ENCODE results near the gene RSPH9. TPM values are rescaled to one million over a fixed set of nuclear protein-coding genes. Genes with fewer than 3 reads are reported as not detected.
A peak's percentile ranks its signal among the peaks of the same experiment; 100 is the strongest.

The RSPH9 gene
- total and polyA plus RNA-seq, 4 donors = under 0.01 to 0.19 (median 0.12) TPM

- Histone ChIP-seq H3K9ac (ENCODE audit: low read depth in 1 of 2, low read length in 2 of 2) (no peak overlapping the region), H3K36me3 (ENCODE audit: control insufficient read depth in 4 of 4, insufficient read depth in 3 of 4, low read depth in 1 of 4, low read length in 3 of 4) (no peaks in the 10 kb centered on the region), H3K4me3 (ENCODE audit: low read depth in 1 of 3, low read length in 3 of 3) (no peak overlapping the region), H3K9me3 (ENCODE audit: control insufficient read depth in 4 of 4, low read length in 3 of 4) (no peaks in the 10 kb centered on the region), H3K27ac (ENCODE audit: low read depth in 1 of 2, low read length in 2 of 2) (peak overlapping the region; percentile 47 to 65), H3K4me1 (ENCODE audit: control insufficient read depth in 4 of 4, insufficient read depth in 4 of 4, low read length in 3 of 4) (peaks cover 0 to 8% (median 4%) of the 10 kb centered on the region in 4 donors), H3K27me3 (ENCODE audit: control insufficient read depth in 4 of 4, insufficient read depth in 4 of 4, low read length in 3 of 4) (peaks cover 0 to 4% (median 0%) of the 10 kb centered on the region in 4 donors)
- WGBS = 46% methylated on average over 15 of the region's 15 CpGs
- peak; percentile 83 for DNase-seq (ENCODE audit: low spot score)
- TF ChIP-seq GABPA (IDR thresholded peaks at IDR 0.05 in 1 of 2, conservative IDR thresholded peaks at IDR 0.05 in 1 of 2) (peak in 1 of 2 donors; percentile 15), SP1 (IDR thresholded peaks at IDR 0.05) (peak; percentile 62), HNF4A (conservative IDR thresholded peaks at IDR 0.05) (no peak), EGR1 (IDR thresholded peaks at IDR 0.05; ENCODE audit: low read depth in 2 of 2) (no peak), NR2F2 (IDR thresholded peaks at IDR 0.05) (peak; percentile 86), TAF1 (conservative IDR thresholded peaks at IDR 0.05) (no peak), RXRA (IDR thresholded peaks at IDR 0.05) (peak in 1 of 2 donors; percentile 23)
Observed at GRCh38 chr6:43702534-43703440, 58.0 kb downstream of the RSPH9 start.

DNA sequence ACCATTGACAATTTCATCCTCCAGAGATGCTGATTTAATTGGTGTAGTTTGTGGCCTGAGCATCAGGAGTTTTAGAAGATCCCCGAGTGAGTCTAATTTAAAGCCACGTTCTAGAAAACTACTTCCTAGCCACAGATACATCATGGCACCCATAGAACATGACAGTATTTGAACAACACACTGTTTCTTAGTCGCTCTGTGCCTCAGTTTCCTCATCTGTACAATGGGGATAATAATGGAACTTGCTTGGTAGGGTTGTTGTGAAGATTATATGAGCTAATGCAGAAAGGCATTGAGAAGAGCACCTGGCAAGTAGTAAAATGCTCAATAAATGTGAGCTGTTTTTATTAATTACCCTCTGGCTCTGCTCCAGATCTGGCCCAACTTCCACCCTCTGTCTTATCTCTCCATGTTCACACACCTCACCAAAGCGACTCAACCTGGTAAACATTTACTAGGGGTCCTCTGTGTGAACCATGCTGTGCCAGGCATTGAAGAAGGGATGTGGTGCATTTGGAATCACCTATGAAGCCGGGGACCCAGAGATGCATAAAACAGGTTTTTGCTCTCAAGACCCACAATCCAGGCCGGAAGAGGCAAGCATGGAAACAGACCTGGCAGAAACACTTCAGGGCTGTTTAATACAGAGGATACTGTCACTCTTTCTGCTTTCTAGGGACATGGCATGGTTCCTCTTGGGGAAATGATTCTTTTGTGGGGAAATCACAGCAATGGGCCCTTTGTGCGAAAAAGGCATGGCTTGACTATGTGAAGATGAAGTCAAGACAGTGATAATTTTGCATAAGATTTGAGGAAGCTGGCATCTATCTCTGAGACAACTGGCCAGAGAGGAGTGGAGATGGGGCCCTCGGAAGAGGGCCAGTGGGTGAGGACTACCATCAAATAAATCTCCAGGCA, 58.9 kb downstream of the RSPH9 start:
- TF ChIP-seq FOXA1 (IDR thresholded peaks at IDR 0.05) (no peak), RXRA (IDR thresholded peaks at IDR 0.05) (no peak), SP1 (IDR thresholded peaks at IDR 0.05) (no peak), RAD21 (IDR thresholded peaks at IDR 0.05) (no peak), YY1 (IDR thresholded peaks at IDR 0.05) (no peak)
- Histone ChIP-seq H3K27ac (ENCODE audit: low read depth in 1 of 2, low read length in 2 of 2) (peak overlapping the region in 1 of 2 donors; percentile 37), H3K36me3 (ENCODE audit: control insufficient read depth in 4 of 4, insufficient read depth in 3 of 4, low read depth in 1 of 4, low read length in 3 of 4) (no peaks in the 10 kb centered on the region), H3K9me3 (ENCODE audit: control insufficient read depth in 4 of 4, low read length in 3 of 4) (no peaks in the 10 kb centered on the region), H3K4me1 (ENCODE audit: control insufficient read depth in 4 of 4, insufficient read depth in 4 of 4, low read length in 3 of 4) (peaks cover 0 to 6% (median under 1%) of the 10 kb centered on the region in 4 donors), H3K9ac (ENCODE audit: low read depth in 1 of 2, low read length in 2 of 2) (no peak overlapping the region), H3K27me3 (ENCODE audit: control insufficient read depth in 4 of 4, insufficient read depth in 4 of 4, low read length in 3 of 4) (peaks cover 0 to 4% (median 0%) of the 10 kb centered on the region in 4 donors), H3K4me3 (ENCODE audit: low read depth in 1 of 3, low read length in 3 of 3) (no peak overlapping the region)
- DNase-seq (ENCODE audit: low spot score) = no peak
- WGBS = 78% methylated on average over 8 of the region's 8 CpGs

DNA sequence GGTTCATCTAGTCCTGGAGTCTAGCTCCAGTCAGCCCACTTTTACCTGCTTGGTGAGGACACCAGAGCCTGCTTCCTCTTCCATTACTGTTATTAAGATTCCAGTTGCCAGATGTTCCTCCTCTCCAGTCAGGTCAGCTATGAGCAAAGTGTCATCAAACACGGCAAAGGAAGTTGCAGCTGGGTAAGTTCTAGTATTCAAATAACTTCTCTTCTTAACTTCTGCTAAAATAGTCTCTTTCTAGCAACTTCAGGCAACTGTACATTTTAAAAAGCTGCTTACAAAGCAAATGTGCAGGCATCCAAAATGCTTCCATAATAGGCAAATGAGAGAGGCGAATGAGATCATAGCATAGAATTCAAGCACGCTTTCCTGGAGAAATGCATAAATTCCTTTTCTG, 61.2 kb downstream of the RSPH9 start:
- DNase-seq (ENCODE audit: low spot score) = no peak
- H3K9ac ChIP-seq (ENCODE audit: low read depth in 1 of 2, low read length in 2 of 2) = no peak overlapping the region
- H3K4me1 ChIP-seq (ENCODE audit: control insufficient read depth in 4 of 4, insufficient read depth in 4 of 4, low read length in 3 of 4) = no peaks in the 10 kb centered on the region
- TF ChIP-seq MAX (IDR thresholded peaks at IDR 0.05) (no peak), TAF1 (conservative IDR thresholded peaks at IDR 0.05) (no peak), RXRA (IDR thresholded peaks at IDR 0.05) (no peak), RAD21 (IDR thresholded peaks at IDR 0.05) (no peak), JUND (IDR thresholded peaks at IDR 0.05) (no peak), ATF3 (IDR thresholded peaks at IDR 0.05) (no peak), NR2F2 (IDR thresholded peaks at IDR 0.05) (no peak), FOXA1 (IDR thresholded peaks at IDR 0.05) (no peak), GABPA (IDR thresholded peaks at IDR 0.05 in 1 of 2, conservative IDR thresholded peaks at IDR 0.05 in 1 of 2) (no peak), FOXA2 (IDR thresholded peaks at IDR 0.05) (no peak), HNF4A (conservative IDR thresholded peaks at IDR 0.05) (no peak), EGR1 (IDR thresholded peaks at IDR 0.05; ENCODE audit: low read depth in 2 of 2) (no peak), HNF4G (IDR thresholded peaks at IDR 0.05) (no peak), SP1 (IDR thresholded peaks at IDR 0.05) (no peak)
- TF ChIP-seq, protein P1, sequence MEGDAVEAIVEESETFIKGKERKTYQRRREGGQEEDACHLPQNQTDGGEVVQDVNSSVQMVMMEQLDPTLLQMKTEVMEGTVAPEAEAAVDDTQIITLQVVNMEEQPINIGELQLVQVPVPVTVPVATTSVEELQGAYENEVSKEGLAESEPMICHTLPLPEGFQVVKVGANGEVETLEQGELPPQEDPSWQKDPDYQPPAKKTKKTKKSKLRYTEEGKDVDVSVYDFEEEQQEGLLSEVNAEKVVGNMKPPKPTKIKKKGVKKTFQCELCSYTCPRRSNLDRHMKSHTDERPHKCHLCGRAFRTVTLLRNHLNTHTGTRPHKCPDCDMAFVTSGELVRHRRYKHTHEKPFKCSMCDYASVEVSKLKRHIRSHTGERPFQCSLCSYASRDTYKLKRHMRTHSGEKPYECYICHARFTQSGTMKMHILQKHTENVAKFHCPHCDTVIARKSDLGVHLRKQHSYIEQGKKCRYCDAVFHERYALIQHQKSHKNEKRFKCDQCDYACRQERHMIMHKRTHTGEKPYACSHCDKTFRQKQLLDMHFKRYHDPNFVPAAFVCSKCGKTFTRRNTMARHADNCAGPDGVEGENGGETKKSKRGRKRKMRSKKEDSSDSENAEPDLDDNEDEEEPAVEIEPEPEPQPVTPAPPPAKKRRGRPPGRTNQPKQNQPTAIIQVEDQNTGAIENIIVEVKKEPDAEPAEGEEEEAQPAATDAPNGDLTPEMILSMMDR (IDR thresholded peaks at IDR 0.05; ENCODE audit: low read depth, low read length, missing input control) = no peak
- TF ChIP-seq, protein P2, sequence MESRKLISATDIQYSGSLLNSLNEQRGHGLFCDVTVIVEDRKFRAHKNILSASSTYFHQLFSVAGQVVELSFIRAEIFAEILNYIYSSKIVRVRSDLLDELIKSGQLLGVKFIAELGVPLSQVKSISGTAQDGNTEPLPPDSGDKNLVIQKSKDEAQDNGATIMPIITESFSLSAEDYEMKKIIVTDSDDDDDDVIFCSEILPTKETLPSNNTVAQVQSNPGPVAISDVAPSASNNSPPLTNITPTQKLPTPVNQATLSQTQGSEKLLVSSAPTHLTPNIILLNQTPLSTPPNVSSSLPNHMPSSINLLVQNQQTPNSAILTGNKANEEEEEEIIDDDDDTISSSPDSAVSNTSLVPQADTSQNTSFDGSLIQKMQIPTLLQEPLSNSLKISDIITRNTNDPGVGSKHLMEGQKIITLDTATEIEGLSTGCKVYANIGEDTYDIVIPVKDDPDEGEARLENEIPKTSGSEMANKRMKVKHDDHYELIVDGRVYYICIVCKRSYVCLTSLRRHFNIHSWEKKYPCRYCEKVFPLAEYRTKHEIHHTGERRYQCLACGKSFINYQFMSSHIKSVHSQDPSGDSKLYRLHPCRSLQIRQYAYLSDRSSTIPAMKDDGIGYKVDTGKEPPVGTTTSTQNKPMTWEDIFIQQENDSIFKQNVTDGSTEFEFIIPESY (IDR thresholded peaks at IDR 0.05) = no peak

More for the DNA sequence above, 61.2 kb downstream of the RSPH9 start:
- H3K27ac ChIP-seq (ENCODE audit: low read depth in 1 of 2, low read length in 2 of 2) = no peak overlapping the region
- WGBS = 61% methylated on average over 3 of the region's 3 CpGs
- no peaks in the 10 kb centered on the region for H3K36me3 ChIP-seq (ENCODE audit: control insufficient read depth in 4 of 4, insufficient read depth in 3 of 4, low read depth in 1 of 4, low read length in 3 of 4)
- no peaks in the 10 kb centered on the region for H3K9me3 ChIP-seq (ENCODE audit: control insufficient read depth in 4 of 4, low read length in 3 of 4)
- no peak overlapping the region for H3K4me3 ChIP-seq (ENCODE audit: low read depth in 1 of 3, low read length in 3 of 3)
- H3K27me3 ChIP-seq (ENCODE audit: control insufficient read depth in 4 of 4, insufficient read depth in 4 of 4, low read length in 3 of 4) = peaks cover 0 to 4% (median 0%) of the 10 kb centered on the region in 4 donors

Data from liver (tissue), 9 donors.